Thoracic aorta (tissue), 2 donors: ENCODE data around the gene PTPRN2. TPM values are rescaled to one million over a fixed set of nuclear protein-coding genes. Genes with fewer than 3 reads are reported as not detected.

Experiments used
- ATAC-seq: fragments of 150-250 bp; one replicate; pipeline ENCODE4 v1.8.0; 2017; ENCODE audit warnings: low read depth; ENCODE audit not compliant: insufficient number of reproducible peaks, low FRiP score
- DNase-seq: peaks from one replicate; pipeline ENCODE4 v3.0.0-alpha.2; 2020; ENCODE audit warnings: low spot score
- H3K27ac ChIP-seq, 2 donors: fragments of 200-600 bp; sonication (generic); 1 replicate in 1 of 2; 2 replicates in 1 of 2; pipeline ENCODE4 v1.5.1; 2016; ENCODE audit warnings: mild to moderate bottlenecking in 2 of 2, moderate library complexity in 2 of 2
- H3K27me3 ChIP-seq: fragments of 200-600 bp; sonication (generic); replicated peaks from 2 replicates; pipeline ENCODE4 v1.6.0; 2016; ENCODE audit warnings: mild to moderate bottlenecking; ENCODE audit not compliant: insufficient read depth
- H3K36me3 ChIP-seq: fragments of 200-600 bp; sonication (generic); one replicate; pipeline ENCODE4 v1.5.1; 2016
- H3K4me1 ChIP-seq, 2 donors: fragments of 200-600 bp; sonication (generic); 1 replicate in 1 of 2; 2 replicates in 1 of 2; pipeline versions ENCODE4 v1.5.1 to v1.6.0; 2016; ENCODE audit warnings: low read depth in 2 of 2, mild to moderate bottlenecking in 1 of 2; ENCODE audit not compliant: control insufficient read depth in 1 of 2
- H3K4me3 ChIP-seq: fragments of 200-600 bp; sonication (generic); 2 replicates; pipeline ENCODE4 v1.5.1; 2016; ENCODE audit warnings: mild to moderate bottlenecking
- H3K9me3 ChIP-seq: fragments of 200-600 bp; sonication (generic); 2 replicates; pipeline ENCODE4 v1.5.1; 2016
- total RNA-seq, 2 donors: library from RNA; depleted of rRNA; stranded (reverse); fragments of >200 nt; gene quantifications; one replicate each; pipeline versions ENCODE4 v1.1.0 to v1.2.3, GENCODE V29; 2016
- TF ChIP-seq, protein P1 (sequence below): fragments of 200-600 bp; sonication (generic); IDR thresholded peaks from one replicate; pipeline ENCODE4 v1.5.1; 2019; ENCODE audit warnings: antibody characterized with exemption

PTPRN2 gene
- total RNA-seq, 2 donors from 2014 or later: 2.2 to 3.1 TPM

DNA sequence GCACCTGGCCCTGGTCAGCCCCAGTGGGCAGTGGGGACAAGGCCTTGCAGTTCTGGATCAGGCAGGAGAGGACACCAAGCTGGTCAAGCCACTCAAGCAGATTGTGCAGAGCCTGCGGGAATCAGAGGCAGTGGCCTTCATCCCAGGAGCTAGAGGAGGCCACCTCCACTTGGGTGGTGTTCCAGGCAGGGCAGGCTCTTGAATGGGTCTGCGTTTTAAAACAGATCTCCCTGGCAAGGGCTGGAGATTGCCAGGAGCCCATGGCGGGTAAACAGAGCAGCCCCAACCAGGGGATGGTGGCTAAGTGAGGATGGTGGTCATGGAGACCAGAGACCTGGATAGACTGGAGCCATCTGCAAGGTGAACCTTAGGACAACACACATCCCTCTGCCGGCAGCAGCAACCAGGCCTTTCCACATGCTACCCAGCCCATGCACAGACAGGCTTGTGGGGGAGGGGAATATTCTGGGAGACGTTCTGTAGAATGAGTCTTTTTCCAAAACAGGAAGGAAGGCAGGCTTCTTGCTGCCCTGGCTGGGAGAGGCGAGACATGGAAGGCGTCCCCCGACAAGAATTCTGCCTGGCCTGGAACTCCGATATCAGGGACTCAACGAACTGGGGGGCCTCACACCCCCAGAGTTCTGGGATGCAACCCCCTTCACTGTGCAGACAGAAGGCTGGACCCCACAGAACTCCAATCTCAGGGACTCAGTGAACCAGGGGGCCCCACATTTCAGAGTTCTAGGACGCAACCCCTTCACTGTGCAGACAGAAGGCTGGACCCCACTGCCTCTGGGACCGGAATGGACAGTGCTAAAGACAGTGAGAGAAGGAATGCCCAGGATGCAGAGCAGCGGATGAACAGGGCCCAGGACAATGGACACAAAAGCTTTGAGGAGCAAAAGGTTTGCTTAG, 264.8 kb downstream of the PTPRN2 start:
- Histone ChIP-seq H3K27me3 (no peaks in the 10 kb centered on the region), H3K9me3 (no peaks in the 10 kb centered on the region), H3K4me1 (no peaks in the 10 kb centered on the region), H3K36me3 (no peaks in the 10 kb centered on the region), H3K4me3 (no peak overlapping the region), H3K27ac (no peak overlapping the region)
- TF ChIP-seq, protein P1, sequence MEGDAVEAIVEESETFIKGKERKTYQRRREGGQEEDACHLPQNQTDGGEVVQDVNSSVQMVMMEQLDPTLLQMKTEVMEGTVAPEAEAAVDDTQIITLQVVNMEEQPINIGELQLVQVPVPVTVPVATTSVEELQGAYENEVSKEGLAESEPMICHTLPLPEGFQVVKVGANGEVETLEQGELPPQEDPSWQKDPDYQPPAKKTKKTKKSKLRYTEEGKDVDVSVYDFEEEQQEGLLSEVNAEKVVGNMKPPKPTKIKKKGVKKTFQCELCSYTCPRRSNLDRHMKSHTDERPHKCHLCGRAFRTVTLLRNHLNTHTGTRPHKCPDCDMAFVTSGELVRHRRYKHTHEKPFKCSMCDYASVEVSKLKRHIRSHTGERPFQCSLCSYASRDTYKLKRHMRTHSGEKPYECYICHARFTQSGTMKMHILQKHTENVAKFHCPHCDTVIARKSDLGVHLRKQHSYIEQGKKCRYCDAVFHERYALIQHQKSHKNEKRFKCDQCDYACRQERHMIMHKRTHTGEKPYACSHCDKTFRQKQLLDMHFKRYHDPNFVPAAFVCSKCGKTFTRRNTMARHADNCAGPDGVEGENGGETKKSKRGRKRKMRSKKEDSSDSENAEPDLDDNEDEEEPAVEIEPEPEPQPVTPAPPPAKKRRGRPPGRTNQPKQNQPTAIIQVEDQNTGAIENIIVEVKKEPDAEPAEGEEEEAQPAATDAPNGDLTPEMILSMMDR: no peak
- no peak for ATAC-seq
- DNase-seq: no peak

- ATAC-seq: no peak
- no peaks in the 10 kb centered on the region for H3K27me3 ChIP-seq
- no peaks in the 10 kb centered on the region for H3K36me3 ChIP-seq
- no peaks in the 10 kb centered on the region for H3K4me1 ChIP-seq
- H3K27ac ChIP-seq: no peak overlapping the region
- no peaks in the 10 kb centered on the region for H3K9me3 ChIP-seq
- H3K4me3 ChIP-seq: no peak overlapping the region
- DNase-seq: no peak
- TF ChIP-seq, protein P1: no peak
Observed at GRCh38 chr7:158321936-158322615, 265.5 kb downstream of the PTPRN2 start.

- Histone ChIP-seq H3K36me3 (no peaks in the 10 kb centered on the region), H3K27ac (no peak overlapping the region), H3K4me1 (no peaks in the 10 kb centered on the region), H3K4me3 (no peak overlapping the region), H3K9me3 (no peaks in the 10 kb centered on the region), H3K27me3 (no peaks in the 10 kb centered on the region)
- no peak for DNase-seq
- ATAC-seq: no peak
- TF ChIP-seq, protein P1: no peak
Observed at GRCh38 chr7:158321056-158321700, 266.4 kb downstream of the PTPRN2 start.

DNA sequence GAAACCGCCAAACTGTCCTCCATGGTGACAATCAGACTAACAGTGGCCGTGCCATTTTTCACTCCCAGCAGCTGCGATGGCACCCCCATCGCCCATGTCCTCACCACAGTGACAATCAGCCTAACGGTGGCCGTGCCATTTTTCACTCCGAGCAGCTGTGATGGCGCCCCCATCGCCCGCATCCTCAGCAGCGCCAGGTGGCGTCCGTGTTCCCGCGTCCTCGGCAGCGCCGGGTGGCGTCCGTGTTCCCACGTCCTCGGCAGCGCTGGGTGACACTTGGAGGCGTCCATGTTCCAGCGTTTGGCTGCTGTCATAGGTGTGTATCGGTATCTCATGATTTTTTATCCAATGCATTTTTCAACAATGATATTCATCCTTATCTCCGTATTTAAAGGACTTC, 267.3 kb downstream of the PTPRN2 start:
- Histone ChIP-seq H3K27ac (no peak overlapping the region), H3K36me3 (no peaks in the 10 kb centered on the region), H3K27me3 (no peaks in the 10 kb centered on the region), H3K4me3 (no peak overlapping the region), H3K9me3 (no peaks in the 10 kb centered on the region), H3K4me1 (no peaks in the 10 kb centered on the region)
- DNase-seq: no peak
- no peak for ATAC-seq
- TF ChIP-seq, protein P1: no peak

DNA sequence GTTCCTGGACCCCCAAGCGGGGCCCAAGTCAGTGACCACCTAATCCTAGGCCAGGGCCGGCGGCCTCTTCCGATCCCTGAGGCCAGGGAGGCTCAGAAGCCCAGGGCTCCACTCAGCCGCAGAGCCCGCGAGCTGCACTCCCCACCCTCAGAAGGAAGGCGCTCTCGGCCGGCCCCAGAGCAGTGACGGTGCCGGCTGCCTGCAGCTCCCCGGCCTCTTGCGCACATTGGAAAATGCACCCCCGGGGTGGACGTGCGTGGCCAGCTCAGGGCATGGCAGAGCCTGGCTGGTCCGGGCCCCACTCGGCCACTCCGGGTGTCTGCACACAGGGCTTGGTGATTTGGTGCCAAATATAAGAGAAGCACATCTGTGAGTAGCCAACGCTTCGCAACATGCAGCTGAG, 269.1 kb downstream of the PTPRN2 start:
- TF ChIP-seq, protein P1: no peak
- Histone ChIP-seq H3K27me3 (no peaks in the 10 kb centered on the region), H3K4me3 (no peak overlapping the region), H3K36me3 (no peaks in the 10 kb centered on the region), H3K27ac (no peak overlapping the region), H3K4me1 (no peaks in the 10 kb centered on the region), H3K9me3 (no peaks in the 10 kb centered on the region)
- no peak for DNase-seq
- no peak for ATAC-seq
